Raji (cell line): ENCODE measurements around the gene EXOC6.

Experiments used
- POLR2A ChIP-seq: IDR thresholded peaks from 2 replicates; pipeline ENCODE4 v1.6.1; 2011; ENCODE audit warnings: low read depth, low read length, control low read depth; ENCODE audit not compliant: insufficient read depth

EXOC6 gene

DNA sequence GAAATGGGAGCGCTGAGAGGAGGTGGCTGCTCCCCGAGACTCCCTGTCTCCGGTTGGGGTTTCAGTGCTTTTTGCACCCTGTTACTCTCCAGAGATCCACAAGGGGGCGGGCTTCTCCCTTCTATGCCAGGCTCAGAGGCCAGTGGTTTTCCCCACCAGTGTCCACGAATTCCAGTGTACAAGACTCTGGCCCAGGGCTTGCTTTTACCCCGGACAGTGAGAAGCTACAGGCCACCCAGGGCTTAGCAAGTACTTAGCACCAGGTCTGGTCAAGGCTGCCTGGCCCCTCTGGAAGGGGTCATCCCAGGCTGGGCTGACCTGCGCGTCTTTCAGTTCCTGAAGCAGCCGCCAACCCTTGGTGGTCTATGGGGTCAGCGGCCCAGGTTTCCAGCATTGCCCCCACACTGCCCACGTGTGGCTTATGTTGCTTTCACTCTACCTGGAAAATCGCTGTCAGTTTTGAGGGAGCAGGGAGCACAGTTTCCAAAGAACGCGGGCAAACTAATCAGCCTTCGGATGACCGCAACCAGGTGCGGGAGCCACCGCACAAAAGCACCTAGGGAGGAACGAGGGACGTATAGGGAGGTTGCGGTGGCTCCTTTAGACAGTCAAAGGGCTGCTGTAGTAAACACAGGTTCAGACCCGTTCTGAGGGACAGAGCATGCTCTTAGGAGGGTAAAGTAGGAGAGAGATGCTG lies 232.2 kb downstream of the EXOC6 start:
- no peak for TF ChIP-seq POLR2A

DNA sequence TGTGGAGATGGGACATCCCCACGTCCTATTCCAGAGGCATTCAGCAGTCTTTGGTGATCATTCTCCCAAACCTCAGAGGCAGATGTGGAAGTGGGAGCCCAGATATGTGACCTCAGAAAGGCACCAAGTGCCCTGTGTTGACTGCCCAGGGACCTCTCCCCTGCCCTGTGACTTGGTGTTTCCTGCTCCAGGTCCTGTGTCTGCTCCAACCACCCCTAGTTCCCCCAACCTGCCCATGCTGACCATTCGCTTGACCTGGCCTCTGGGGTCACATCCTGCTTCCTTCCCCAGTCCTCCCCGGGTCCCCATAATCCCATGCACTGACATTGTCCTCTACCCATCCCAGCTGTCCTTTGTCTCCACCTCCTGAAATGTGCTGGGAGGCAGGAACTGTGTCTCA lies 233.0 kb downstream of the EXOC6 start:
- TF ChIP-seq POLR2A: no peak

DNA sequence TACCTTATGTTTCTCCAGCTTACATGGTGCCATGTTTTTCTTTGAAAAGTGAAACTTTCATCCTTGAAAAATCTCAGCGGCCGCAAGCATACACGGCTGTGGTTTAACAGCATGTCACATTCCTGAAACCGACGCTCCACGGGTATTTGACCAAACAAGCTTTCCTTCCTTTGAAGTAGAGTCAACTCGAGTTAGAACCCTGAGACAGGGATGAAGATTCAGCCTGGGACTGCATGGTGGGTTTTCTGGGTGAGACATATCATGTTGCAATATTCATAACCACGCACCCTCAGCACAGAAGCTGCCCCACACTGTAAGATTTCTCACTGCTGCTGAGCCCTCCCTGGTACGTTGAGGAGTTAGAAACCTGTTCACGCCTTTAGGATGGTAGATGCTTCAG lies 233.5 kb downstream of the EXOC6 start:
- TF ChIP-seq POLR2A: no peak

DNA sequence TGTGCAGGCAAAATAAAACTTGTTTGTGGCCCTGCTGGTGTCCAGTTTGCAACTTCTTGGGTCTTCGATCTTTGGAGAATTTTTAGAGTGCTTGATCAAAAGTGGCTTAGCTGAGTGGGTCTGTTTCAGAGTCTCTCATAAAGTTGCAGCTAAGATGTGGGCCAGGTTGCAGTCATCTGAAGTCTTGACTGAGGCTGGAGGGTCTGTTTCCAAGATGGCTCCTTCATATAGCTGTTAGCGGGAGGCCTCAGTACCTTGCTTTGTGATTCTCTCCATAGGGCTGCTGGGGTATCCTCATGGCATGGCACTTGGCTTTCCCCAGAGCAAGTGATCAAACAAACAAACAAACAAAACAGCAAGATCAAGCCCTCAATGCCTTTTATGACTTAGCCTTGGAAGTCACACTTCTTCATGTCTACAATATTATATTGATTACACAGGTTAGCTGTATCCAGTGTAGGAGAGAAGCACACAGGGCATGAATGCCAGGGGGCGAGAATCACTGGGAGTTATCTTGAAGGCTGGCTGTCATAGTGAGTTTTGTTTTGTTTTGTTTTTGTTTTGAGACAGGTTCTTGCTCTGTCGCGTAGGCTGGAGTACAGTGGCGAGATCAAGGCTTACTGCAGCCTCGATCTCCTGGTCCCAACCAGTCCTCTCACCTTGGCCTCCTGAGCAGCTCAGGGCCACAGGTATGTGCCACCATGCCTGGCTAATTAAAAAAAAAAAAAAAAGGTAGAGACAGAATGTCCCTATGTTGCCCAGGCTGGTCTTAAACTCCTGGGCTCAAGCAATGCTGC lies 235.6 kb downstream of the EXOC6 start:
- no peak for TF ChIP-seq POLR2A

DNA sequence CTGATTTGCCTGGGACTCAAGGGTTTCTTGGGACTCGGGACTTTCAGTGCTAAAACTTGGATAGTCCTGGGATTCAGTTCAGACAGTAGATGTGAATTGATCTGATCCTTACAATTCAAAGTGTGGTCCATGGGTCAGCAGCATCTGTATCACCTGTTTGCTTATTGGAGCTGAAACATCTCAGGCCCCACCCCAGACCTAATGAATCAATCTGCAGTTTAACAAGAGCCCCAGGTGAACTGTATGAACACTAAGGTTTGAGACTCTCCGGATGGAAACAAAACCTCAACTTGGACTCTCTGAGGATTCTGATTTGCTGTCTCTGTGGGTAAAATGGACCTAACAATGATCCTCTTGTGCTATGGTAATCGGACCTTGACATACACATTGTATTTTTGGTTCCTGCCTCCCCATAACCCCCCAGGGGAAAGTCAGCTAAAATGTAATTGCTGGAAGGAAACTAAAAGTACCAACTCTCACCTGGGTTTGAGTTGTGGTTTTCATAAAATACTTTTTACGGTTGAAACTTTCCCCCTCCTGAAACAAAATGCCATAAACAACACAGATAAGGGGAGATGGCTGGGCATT lies 237.0 kb downstream of the EXOC6 start:
- TF ChIP-seq POLR2A: no peak

DNA sequence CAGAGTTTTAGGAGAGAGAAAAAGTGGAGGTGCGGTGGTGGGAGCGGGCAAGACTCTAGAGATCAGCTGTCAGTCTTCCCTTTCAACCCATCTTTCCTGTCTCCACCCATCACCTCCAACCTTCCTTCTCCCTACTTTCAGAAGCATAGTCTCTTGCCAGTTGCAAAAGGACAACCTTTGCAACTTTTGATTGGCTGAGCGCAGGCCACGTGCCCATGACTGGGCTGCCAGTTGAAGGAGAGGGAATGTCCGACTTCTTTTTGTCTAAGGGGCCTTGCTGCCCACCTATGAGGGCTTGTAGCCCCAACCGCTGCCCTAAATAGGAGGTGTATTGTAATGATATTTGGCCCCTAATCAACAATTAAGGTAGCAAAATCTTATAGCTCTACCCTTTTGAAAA lies 238.0 kb downstream of the EXOC6 start:
- TF ChIP-seq POLR2A: no peak

DNA sequence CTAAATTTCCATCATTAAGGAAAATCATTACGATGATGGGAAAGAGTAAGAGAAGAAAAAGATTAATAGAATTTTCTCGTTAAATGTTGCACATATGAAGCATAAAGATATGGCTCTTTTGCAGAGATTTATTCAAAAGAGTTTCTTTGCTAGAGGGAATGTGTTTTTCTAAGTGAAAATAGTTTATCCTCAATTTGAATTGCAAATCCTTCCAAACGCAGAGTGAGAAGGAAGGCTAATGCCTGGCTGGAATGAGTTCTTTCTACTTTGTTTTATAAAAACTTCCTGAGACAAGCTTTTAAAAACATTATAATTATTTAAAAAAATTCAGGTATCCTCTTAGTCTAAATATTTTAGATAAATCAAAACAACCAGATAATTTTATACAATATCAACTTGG lies 239.5 kb downstream of the EXOC6 start:
- TF ChIP-seq POLR2A: no peak

DNA sequence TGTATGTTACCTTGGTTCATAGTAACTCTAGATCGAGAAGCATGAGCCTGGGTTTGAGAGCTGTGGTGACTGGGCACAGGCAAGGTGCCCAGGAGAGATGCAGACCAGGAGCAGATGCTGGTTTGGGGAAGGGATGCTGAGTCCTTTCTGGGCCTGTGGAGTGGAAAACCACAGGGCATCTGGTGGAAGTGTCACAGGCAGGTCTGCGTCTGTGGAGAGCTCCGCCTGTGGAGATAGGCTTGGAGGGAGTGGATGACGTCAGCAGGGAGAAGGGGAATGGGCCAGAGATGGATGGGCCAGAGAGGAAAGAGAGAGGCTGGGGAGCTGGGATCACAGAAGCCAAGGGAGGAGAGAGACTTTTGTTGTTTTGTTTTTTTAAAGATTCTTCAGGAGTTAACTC lies 240.1 kb downstream of the EXOC6 start:
- no peak for TF ChIP-seq POLR2A

DNA sequence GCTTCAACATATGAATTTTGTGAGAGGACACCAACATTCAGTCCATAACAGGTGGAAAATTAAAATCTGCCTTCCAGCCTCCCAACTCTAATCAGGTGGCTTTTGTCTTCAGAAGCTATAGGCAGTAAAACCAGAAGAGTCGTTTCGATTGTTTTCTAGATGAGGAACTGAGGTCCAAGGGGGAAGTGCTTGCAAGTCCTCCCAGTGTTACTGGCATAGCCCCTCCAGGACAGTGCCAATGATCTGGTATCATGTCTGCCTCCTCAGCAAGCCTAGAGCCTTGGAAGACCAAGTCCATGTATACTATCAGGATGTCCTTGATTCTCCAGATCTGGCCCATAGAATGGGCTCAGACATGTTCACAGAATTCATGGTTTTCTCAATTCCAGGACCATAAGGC lies 242.3 kb downstream of the EXOC6 start:
- TF ChIP-seq POLR2A: no peak

DNA sequence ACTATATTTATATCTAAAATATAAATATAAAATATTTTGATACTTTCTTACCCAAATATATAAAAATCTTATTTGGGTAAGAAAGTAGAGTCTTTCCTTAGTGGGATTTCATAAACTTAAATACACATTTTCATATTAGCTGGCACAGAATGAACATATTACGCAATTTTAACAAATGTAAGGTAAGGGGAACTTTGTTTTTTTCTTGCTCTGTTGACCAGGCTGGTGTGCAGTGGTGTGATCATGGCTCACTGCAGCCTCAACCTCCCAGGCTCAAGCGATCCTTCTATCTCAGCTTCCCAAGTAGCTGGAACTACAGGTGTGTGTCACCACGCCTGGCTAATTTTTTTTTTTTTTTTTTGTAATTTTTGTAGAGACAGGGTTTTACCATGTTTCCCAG lies 243.6 kb downstream of the EXOC6 start:
- TF ChIP-seq POLR2A: no peak

DNA sequence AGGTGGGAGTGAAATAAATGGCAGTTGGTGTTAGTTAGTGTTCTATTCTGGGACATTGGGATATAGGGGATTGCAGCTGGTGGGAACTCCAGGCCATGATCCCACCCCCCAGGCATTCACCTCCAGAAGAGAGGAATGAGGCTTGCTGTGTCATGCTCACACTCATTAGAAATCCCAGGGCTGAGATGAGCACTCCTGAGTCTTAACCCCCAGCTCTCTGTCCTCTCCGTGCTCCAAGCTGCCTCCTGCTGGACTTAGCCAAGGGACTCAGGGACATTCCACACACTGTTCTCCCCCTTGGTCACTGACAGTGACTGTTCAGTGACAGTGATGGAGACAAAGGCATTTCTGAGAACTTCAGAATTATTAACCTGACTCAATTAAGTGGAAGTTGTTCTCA lies 246.9 kb downstream of the EXOC6 start:
- no peak for TF ChIP-seq POLR2A

DNA sequence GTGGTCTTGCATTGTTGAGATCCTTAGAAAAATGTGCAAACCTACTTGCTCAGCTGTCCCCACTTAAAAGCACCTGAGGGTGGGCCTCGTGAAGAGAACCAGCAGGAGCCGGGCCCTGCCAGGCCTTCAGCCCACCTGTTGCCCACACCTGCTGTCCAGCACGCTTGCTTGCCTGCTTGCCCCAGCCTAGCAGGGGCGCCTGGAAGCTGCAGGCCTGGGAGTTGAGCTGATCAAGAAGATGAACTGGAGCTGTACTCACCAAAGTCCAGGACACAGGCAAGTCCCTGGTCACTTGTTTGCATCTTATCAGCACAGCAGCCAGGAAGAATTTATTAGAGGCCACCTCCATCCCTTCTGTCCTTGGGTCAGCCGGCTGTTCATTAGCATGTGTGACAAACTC lies 248.6 kb downstream of the EXOC6 start:
- TF ChIP-seq POLR2A: no peak

DNA sequence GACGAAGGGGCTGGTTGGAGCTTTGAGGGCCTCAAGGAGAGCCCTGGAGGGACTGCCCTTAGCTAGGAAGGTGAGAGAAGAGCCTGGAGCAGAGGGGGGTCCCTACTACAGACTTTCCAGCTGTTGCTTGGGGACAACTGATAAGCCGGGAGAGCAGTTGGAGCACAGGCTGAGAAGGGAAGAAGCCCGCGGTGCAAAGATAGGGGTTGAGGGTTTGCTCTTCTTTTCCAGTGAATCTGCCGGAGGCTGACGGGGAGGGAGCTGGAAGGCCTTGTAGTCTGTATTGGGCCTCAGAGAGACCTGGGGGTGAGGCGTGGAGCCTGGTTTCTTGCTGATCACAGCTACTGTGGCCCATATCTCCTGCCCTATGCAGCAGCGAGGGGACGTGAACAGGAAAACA lies 249.1 kb downstream of the EXOC6 start:
- no peak for TF ChIP-seq POLR2A

DNA sequence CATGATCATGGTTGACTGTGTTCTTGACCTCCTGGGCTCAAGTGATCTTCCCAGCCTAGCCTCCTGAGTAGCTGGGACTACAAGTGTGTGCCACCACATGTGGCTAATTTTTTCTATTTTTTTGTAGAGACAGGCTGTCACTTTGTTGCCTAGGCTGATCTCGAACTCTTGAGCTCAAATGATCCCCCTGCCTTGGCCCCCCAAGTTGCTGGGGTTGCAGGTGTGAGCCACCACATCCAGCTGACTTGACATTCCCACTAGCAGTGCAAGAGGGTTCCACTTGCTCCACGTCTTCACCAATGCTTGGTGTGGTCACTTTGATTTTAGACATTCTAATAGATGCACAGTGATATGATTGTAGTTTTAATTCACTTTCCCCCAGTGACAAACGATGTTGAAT lies 250.5 kb downstream of the EXOC6 start:
- TF ChIP-seq POLR2A: no peak

DNA sequence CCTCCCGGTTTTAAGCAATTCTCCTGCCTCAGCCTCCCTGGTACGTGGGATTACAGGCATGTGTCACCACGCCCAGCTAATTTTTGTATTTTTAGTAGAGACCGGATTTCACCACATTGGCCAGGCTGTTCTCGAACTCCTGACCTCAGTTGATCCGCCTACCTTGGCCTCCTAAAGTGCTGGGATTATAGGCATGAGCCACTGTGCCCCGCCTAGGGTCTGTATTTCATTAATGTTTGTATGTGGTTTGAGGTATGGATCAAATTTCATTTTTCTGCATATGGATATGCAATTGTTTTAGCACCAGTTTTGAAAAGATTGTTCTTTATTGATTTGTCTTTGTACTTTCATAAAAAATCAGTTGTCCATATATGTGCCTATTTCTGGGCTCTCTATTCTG lies 251.3 kb downstream of the EXOC6 start:
- TF ChIP-seq POLR2A: no peak

DNA sequence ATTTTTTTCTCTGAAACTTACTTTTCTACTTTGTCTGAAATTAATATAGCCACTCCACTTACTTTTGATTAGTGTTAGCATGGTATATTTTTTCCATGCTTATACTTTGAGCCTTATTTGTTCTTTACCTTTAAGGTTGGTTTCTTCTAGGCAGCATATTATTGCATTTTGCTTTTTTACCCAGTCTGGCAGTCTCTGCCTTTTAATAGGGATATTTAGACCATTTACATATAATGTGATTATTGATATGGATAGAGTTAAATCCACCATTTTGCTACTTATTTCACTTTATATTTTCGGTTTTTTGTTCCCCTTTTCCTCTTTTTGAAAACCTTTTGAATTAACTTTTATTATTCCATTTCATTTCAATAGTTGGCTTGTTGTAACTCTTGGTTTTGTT lies 255.6 kb downstream of the EXOC6 start:
- no peak for TF ChIP-seq POLR2A

DNA sequence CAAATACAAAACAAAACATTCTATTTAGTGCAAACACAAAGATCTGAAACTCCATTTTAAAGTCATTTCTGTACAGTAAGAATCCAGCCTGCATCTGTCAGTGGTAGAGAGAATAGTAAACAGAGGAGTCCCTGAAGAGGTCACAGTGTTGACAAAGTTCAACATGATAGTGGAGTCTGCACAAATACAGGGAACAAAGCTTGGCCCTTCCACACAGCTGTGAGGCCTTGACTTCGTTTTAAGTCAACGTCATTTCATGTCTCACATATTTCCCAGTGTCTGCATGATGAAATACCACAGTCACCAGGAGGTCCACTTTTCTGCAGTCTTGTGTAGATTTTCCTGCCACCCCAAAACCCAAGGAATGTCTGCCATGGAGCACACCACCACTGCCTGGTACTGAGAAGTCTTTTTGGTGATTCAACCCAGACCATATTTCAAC lies 258.3 kb downstream of the EXOC6 start:
- TF ChIP-seq POLR2A: no peak
